ENCODE measurements around the gene TBL1XR1.

GRCh38 chr3:177228601-177229190 is 31.4 kb upstream of the TBL1XR1 start:
- TF ChIP-seq POLR2A (IDR thresholded peaks at IDR 0.05): no peak
- TF ChIP-seq CTCF (IDR thresholded peaks at IDR 0.05): no peak
